Body of pancreas (tissue), 4 donors: ENCODE results near the gene PRMT3.

ENCODE experiments used
- POLR2A ChIP-seq, 3 donors: fragments of 450-650 bp; IDR thresholded peaks; one replicate each; pipeline ENCODE4 v1.6.1; 2016; ENCODE audit warnings: antibody characterized with exemption in 3 of 3, mild to moderate bottlenecking in 2 of 3
- TF ChIP-seq, protein P1 (sequence below), 7 experiments: fragments of 450-650 bp in 4 of 7; fragments of 200-600 bp in 3 of 7; sonication (generic) in 3 of 7; IDR thresholded peaks; one replicate each; pipeline ENCODE4 v1.5.1; 2016 to 2019; ENCODE audit warnings: antibody characterized with exemption in 7 of 7

GRCh38 chr11:20407344-20407743, 19.8 kb downstream of the PRMT3 start:
- TF ChIP-seq, protein P1, sequence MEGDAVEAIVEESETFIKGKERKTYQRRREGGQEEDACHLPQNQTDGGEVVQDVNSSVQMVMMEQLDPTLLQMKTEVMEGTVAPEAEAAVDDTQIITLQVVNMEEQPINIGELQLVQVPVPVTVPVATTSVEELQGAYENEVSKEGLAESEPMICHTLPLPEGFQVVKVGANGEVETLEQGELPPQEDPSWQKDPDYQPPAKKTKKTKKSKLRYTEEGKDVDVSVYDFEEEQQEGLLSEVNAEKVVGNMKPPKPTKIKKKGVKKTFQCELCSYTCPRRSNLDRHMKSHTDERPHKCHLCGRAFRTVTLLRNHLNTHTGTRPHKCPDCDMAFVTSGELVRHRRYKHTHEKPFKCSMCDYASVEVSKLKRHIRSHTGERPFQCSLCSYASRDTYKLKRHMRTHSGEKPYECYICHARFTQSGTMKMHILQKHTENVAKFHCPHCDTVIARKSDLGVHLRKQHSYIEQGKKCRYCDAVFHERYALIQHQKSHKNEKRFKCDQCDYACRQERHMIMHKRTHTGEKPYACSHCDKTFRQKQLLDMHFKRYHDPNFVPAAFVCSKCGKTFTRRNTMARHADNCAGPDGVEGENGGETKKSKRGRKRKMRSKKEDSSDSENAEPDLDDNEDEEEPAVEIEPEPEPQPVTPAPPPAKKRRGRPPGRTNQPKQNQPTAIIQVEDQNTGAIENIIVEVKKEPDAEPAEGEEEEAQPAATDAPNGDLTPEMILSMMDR (IDR thresholded peaks at IDR 0.05) = no peak
- no peak for TF ChIP-seq POLR2A (IDR thresholded peaks at IDR 0.05)
